ENCODE results near the gene PABPN1L. TPM values are rescaled to one million over a fixed set of nuclear protein-coding genes. Genes with fewer than 3 reads are reported as not detected.

The PABPN1L gene
- total RNA-seq, 1 donor from 2014 or later, result 0.40 TPM

GRCh38 chr16:88839745-88840599, 26.5 kb downstream of the PABPN1L start:
- H3K36me3 Mint-ChIP-seq, result peaks cover 3% of the 10 kb centered on the region

GRCh38 chr16:88839026-88839529, 27.4 kb downstream of the PABPN1L start:
- peaks cover 4% of the 10 kb centered on the region for H3K36me3 Mint-ChIP-seq
- no peaks in the 10 kb centered on the region for H3K9me3 Mint-ChIP-seq
- no peaks in the 10 kb centered on the region for H3K27me3 Mint-ChIP-seq (ENCODE audit: low read depth)
- DNase-seq (ENCODE audit: low spot score in 2 of 2, unreplicated experiment in 2 of 2), result no peak
- TF ChIP-seq CTCF (IDR thresholded peaks at IDR 0.05; ENCODE audit: unreplicated experiment), result no peak
- H3K4me3 Mint-ChIP-seq, result no peak overlapping the region
- no peaks in the 10 kb centered on the region for H3K4me1 Mint-ChIP-seq
- no peak overlapping the region for H3K27ac Mint-ChIP-seq

More at GRCh38 chr16:88839745-88840599, 26.5 kb downstream of the PABPN1L start:
- no peak for TF ChIP-seq CTCF (IDR thresholded peaks at IDR 0.05; ENCODE audit: unreplicated experiment)
- no peak for DNase-seq (ENCODE audit: low spot score in 2 of 2, unreplicated experiment in 2 of 2)
- no peaks in the 10 kb centered on the region for H3K27me3 Mint-ChIP-seq (ENCODE audit: low read depth)
- no peak overlapping the region for H3K27ac Mint-ChIP-seq
- no peaks in the 10 kb centered on the region for H3K4me1 Mint-ChIP-seq
- H3K9me3 Mint-ChIP-seq, result no peaks in the 10 kb centered on the region
- H3K4me3 Mint-ChIP-seq, result no peak overlapping the region

GRCh38 chr16:88838566-88838965, 27.9 kb downstream of the PABPN1L start:
- no peak overlapping the region for H3K4me3 Mint-ChIP-seq
- no peak for TF ChIP-seq CTCF (IDR thresholded peaks at IDR 0.05; ENCODE audit: unreplicated experiment)
- no peak overlapping the region for H3K27ac Mint-ChIP-seq
- H3K27me3 Mint-ChIP-seq (ENCODE audit: low read depth), result no peaks in the 10 kb centered on the region
- no peaks in the 10 kb centered on the region for H3K4me1 Mint-ChIP-seq
- no peaks in the 10 kb centered on the region for H3K9me3 Mint-ChIP-seq
- peaks cover 4% of the 10 kb centered on the region for H3K36me3 Mint-ChIP-seq
- no peak for DNase-seq (ENCODE audit: low spot score in 2 of 2, unreplicated experiment in 2 of 2)

- H3K27me3 Mint-ChIP-seq (ENCODE audit: low read depth), result no peaks in the 10 kb centered on the region
- H3K27ac Mint-ChIP-seq, result no peak overlapping the region
- DNase-seq (ENCODE audit: low spot score in 2 of 2, unreplicated experiment in 2 of 2), result no peak
- H3K4me3 Mint-ChIP-seq, result no peak overlapping the region
- H3K9me3 Mint-ChIP-seq, result no peaks in the 10 kb centered on the region
- no peak for TF ChIP-seq CTCF (IDR thresholded peaks at IDR 0.05; ENCODE audit: unreplicated experiment)
- peaks cover 4% of the 10 kb centered on the region for H3K36me3 Mint-ChIP-seq
- no peaks in the 10 kb centered on the region for H3K4me1 Mint-ChIP-seq
Observed at GRCh38 chr16:88837806-88838205, 28.7 kb downstream of the PABPN1L start.

GRCh38 chr16:88836791-88837190, 29.7 kb downstream of the PABPN1L start:
- Mint-ChIP-seq H3K9me3 (no peaks in the 10 kb centered on the region), H3K27me3 (ENCODE audit: low read depth) (no peaks in the 10 kb centered on the region), H3K4me3 (no peak overlapping the region), H3K4me1 (no peaks in the 10 kb centered on the region), H3K27ac (no peak overlapping the region), H3K36me3 (peaks cover 4% of the 10 kb centered on the region)
- DNase-seq (ENCODE audit: low spot score in 2 of 2, unreplicated experiment in 2 of 2), result no peak
- TF ChIP-seq CTCF (IDR thresholded peaks at IDR 0.05; ENCODE audit: unreplicated experiment), result no peak
